Amygdala (tissue), 56 donors: ENCODE results near the gene OR2AT4.

Experiments used
- DNase-seq, 56 donors: peaks; one replicate each; lab custom pipeline; 2025; lab: John Stamatoyannopoulos, UW

The OR2AT4 gene

GRCh38 chr11:75033916-75034315 is 62.8 kb downstream of the OR2AT4 start:
- no peak for DNase-seq

- DNase-seq, result no peak
Measured at GRCh38 chr11:75032550-75032935, 64.1 kb downstream of the OR2AT4 start.

GRCh38 chr11:75031771-75032549 is 64.7 kb downstream of the OR2AT4 start:
- DNase-seq, result peak in 39 of 56 donors; percentile 2 to 73 (median 30)
